PC-3 (cell line): ENCODE measurements around the gene IFT81.

Experiments
- EZH2 ChIP-seq: fragments of 300-600 bp; sonication (generic); IDR thresholded peaks from one replicate; pipeline ENCODE4 v1.6.1; 2017; ENCODE audit warnings: antibody characterized with exemption, mild to moderate bottlenecking, low read length; ENCODE audit not compliant: unreplicated experiment
- TF ChIP-seq, protein P1 (sequence below): fragments of 300-600 bp; sonication (generic); conservative IDR thresholded peaks from 2 replicates; pipeline ENCODE4 v1.5.1; 2017; ENCODE audit warnings: antibody characterized with exemption, low read depth, mild to moderate bottlenecking, low read length

- TF ChIP-seq, protein P1, sequence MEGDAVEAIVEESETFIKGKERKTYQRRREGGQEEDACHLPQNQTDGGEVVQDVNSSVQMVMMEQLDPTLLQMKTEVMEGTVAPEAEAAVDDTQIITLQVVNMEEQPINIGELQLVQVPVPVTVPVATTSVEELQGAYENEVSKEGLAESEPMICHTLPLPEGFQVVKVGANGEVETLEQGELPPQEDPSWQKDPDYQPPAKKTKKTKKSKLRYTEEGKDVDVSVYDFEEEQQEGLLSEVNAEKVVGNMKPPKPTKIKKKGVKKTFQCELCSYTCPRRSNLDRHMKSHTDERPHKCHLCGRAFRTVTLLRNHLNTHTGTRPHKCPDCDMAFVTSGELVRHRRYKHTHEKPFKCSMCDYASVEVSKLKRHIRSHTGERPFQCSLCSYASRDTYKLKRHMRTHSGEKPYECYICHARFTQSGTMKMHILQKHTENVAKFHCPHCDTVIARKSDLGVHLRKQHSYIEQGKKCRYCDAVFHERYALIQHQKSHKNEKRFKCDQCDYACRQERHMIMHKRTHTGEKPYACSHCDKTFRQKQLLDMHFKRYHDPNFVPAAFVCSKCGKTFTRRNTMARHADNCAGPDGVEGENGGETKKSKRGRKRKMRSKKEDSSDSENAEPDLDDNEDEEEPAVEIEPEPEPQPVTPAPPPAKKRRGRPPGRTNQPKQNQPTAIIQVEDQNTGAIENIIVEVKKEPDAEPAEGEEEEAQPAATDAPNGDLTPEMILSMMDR, result no peak
- no peak for TF ChIP-seq EZH2
These were observed 19.0 kb upstream of the IFT81 start for GRCh38 chr12:110105159-110105558.
